Tongue (tissue), 2 donors: ENCODE measurements around the gene SLC25A24. TPM values are rescaled to one million over a fixed set of nuclear protein-coding genes. Genes with fewer than 3 reads are reported as not detected.
A peak's percentile ranks its signal among the peaks of the same experiment; 100 is the strongest.
"Not testable (repeated sequence)": the region's sequence is repeated elsewhere in the genome, so short reads cannot be mapped to it uniquely, and the experiment has no call there.

Experiments used
- DNase-seq: peaks from one replicate; pipeline ENCODE4 v3.0.0-alpha.2; 2015
- total RNA-seq: library from RNA; depleted of rRNA; stranded (reverse); fragments of >200 nt; gene quantifications from one replicate; pipeline ENCODE4 v1.2.3, GENCODE V29; 2014

The SLC25A24 gene
- total RNA-seq, 1 donor from 2014 or later, result 67.7 TPM

- not testable (repeated sequence) for DNase-seq
These were observed 67.0 kb downstream of the SLC25A24 start for GRCh38 chr1:108133148-108133547.

- not testable (repeated sequence) for DNase-seq
These were observed 67.8 kb downstream of the SLC25A24 start for GRCh38 chr1:108132367-108132766.

GRCh38 chr1:108131281-108131680 is 68.9 kb downstream of the SLC25A24 start:
- DNase-seq, result not testable (repeated sequence)

- no peak for DNase-seq
These were observed 69.3 kb downstream of the SLC25A24 start for GRCh38 chr1:108130794-108131193.

GRCh38 chr1:108129999-108130398 is 70.1 kb downstream of the SLC25A24 start:
- no peak for DNase-seq

- DNase-seq, result peak; percentile 93
These were observed 74.6 kb downstream of the SLC25A24 start for GRCh38 chr1:108125312-108126138.

GRCh38 chr1:108124622-108125311 is 75.4 kb downstream of the SLC25A24 start:
- no peak for DNase-seq

- DNase-seq, result no peak
These were observed 76.1 kb downstream of the SLC25A24 start for GRCh38 chr1:108124023-108124422.

- peak; percentile 47 for DNase-seq
These were observed 78.6 kb downstream of the SLC25A24 start for GRCh38 chr1:108121358-108122143.

GRCh38 chr1:108120163-108120562 is 80.0 kb downstream of the SLC25A24 start:
- no peak for DNase-seq

- no peak for DNase-seq
These were observed 80.6 kb downstream of the SLC25A24 start for GRCh38 chr1:108119500-108119899.

- no peak for DNase-seq
These were observed 81.9 kb downstream of the SLC25A24 start for GRCh38 chr1:108117945-108118902.

GRCh38 chr1:108117237-108117636 is 82.9 kb downstream of the SLC25A24 start:
- DNase-seq, result no peak

GRCh38 chr1:108114033-108114599 is 86.0 kb downstream of the SLC25A24 start:
- no peak for DNase-seq

- no peak for DNase-seq
These were observed 86.6 kb downstream of the SLC25A24 start for GRCh38 chr1:108113496-108113895.

GRCh38 chr1:108109295-108109973 is 90.7 kb downstream of the SLC25A24 start:
- DNase-seq, result no peak

- DNase-seq, result no peak
These were observed 92.0 kb downstream of the SLC25A24 start for GRCh38 chr1:108108119-108108518.

- DNase-seq, result no peak
These were observed 92.5 kb downstream of the SLC25A24 start for GRCh38 chr1:108107658-108108057.

- DNase-seq, result no peak
These were observed 93.4 kb downstream of the SLC25A24 start for GRCh38 chr1:108106775-108107174.

GRCh38 chr1:108100148-108100547 is 100.0 kb downstream of the SLC25A24 start:
- DNase-seq, result no peak

- no peak for DNase-seq
These were observed 103.1 kb downstream of the SLC25A24 start for GRCh38 chr1:108097018-108097417.
